HG02763 (cell line): ENCODE measurements around the gene ISY1.
"Not testable (repeated sequence)": the region's sequence is repeated elsewhere in the genome, so short reads cannot be mapped to it uniquely, and the experiment has no call there.

Experiments used
- ATAC-seq: cut with Tn5 transposase; IDR thresholded peaks from one replicate; pipeline ENCODE4 v1.9.1; 2021; ENCODE audit warnings: mild to moderate bottlenecking, moderate library complexity; ENCODE audit not compliant: unreplicated experiment

The ISY1 gene

DNA sequence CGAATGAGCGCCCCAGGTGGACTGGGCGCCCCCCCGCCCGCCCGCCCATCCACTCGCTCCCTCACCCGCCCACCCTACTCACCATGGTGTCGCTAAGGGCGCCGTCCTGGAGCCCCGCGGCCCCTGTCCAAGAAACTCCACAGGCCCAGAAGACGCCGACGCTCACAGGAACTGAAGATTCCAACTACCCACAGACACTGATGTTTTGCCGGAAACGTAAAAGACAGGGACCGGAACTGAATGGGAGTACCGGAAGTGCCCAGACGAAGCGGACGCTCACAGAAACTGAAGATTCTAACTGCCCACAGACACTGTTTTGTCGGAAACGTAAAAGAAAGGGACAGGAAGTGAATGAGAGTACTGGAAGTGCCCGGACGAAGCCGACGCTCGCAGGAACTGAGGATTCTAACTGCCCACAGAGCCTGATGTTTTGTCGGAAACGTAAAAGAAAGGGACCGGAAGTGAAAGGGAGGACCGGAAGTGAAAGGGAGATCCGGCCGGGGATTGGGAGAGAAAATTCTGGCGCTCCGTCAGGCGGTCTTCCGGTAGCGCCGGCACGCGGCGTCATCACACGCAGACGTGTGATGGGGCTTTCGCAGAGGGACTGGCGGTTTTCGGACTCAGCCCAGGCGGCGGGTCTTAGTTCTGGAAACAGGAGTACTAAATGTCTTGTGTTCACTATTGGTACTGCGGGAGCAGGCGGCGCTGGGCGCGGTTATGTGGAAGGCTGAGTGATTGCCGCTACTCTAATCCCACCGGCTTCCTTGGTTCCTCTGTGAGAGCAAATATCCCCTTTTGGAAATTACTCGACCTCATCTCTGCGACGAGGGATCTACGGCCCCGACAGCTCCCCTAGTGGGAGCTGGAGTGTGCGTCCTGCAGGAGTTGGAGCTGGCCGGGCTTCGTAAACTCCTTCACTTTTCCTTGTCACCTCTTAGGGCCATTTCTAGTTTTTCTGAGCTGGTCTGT lies at the start of gene ISY1:
Gene ISY1 (minus strand): TSS at position 173 of the 969 bp plus-strand sequence. CDS start 88 bp downstream, at position 85.
- ATAC-seq = peak; percentile 88

DNA sequence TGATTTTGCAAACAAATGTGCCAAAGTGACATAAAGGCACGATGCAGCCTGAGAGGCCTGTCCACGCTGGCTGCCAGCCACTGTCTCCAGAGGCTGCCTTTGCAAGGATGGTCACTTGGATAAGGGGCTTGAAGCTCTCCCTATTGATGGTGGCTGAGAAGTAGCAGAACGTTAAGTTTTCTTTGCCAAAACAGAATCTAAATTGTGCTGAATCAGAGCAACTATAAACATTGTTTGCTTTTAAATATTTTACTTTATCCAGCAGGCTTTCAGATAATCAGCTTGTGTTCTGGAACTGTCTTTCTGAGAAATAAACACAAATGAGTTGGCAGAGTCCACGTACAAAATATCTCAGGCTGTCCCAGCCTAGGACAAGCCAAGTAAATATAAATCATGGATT lies 46.6 kb upstream of the ISY1 start:
- ATAC-seq = no peak

DNA sequence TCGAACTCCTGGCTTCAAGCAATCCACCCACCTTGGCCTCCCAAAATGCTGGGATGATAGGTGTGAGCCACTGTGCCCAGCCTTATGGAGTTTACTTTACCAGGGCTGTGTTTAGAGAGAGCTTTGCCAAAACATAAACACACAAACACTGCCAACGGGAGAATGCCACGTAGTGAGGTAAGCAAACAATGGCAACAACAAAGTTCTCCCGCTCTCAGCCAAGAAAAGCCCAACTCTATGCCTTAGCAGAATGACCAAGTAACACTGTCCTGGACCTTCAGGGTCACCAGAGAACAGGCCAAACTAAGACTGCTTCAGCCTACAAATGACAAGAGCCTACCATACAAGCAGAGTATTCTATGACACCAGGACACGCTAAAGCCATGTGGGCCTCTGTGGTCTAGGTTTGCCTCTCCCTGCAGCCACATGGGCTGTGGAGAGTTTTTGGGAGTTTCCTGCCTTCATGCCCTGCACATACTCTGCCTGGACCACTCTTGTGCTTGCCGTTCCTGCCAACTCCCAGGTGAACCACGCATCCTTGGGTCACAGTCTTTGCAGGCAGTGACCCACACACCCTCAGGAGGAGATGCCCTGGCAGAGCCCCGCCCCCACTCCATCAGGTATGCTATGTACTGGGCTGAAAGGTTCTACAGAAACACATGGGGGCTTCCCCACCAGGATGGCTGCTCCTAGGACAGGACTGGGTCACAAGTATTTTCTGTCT lies 44.4 kb upstream of the ISY1 start:
- no peak for ATAC-seq

DNA sequence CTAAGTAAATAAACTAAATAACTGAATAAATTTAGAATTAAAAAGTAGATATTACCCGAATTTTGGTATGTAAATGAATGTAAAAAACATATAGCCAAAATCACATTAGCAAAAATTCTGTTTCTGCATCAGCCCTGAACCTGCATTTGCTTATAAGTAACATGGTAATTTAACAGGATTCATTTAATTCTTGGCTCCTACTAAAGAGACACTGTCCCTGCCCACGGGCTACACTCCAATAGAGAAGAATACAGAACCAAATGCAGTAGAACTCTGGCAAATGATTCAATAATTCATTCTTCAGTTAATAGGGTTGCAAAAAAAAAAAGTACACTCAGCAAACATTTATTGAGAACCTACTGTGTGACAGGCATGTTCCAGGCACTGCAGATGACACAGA lies 43.6 kb upstream of the ISY1 start:
- no peak for ATAC-seq

DNA sequence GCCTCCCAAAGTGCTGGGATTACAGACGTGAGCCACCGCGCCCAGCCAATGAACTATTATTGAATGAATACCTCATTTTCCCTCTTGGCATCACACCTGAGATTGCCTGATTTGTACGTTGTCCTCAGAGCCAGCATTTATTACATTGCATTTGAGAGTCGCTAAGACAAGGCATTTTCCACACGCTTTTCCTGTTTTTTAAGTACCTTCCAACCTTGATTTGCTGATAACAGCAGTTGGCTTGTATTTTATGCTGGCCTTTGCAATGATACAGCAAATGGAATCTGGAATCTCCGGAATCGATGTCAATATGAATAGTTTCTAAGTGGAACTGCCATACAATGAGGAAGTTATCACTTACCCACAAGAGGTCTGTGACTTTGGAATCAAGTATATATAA lies 38.5 kb upstream of the ISY1 start:
- no peak for ATAC-seq

DNA sequence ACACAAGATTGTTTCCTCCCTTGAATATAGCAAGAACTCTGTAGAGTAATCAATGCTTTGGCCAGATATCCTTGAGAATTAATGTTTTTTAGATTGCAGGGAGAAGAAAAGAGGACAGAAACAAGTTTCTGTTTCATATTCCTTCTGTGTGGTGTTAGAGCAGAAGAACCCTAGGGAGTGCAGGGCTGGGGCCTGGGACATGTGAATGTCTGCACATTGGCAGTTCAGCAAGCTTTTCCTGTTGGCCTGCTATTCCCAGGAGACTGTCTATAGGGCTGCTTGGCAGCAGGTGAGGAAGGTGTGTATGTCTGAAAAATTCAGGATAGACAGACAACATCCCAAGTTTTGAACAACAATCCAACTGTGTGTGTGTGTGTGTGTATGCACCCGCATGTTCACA lies 36.5 kb upstream of the ISY1 start:
- ATAC-seq = no peak

DNA sequence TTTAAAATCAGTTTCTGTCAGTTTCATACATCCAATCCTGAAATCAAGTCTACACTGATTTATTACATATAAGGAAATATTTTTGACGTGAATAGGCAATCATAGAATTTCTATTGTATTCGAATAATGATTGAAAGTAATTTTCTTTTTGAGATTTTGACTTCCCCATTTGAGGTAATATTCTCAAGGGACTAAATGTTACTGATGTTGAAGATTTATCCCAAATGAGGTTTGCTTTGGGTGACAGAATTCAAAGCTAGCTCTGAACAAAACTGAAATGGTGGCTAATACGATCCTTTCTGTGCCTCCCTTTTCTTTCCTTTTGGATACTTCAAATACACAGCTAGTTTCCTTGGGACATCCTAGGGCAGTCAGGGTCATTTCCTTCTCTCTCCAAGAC lies 35.7 kb upstream of the ISY1 start:
- ATAC-seq = no peak

DNA sequence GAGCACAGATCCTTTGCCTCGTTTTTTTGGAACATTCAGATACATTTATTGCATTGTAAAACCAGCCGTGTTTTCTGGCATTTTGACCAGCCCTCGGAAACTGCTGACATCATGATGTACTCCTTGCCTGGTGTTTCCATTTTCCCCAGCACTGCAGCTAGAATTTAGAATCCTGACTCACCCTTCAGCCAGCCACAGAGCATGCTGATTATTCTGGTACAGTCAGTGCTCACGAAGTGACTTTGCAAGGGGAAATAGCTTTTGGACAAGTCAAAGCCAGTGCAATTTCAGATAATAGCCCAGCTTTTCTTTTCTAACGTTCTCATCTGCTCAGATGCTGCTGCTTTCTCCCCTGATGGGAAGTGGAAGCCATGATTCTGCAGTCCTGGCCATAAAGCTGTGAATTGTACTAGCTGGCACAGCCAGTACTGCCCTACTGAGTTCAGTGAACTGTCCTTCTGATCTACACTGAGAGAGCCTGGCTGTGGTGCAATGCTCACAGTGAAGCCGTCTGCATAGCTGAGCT lies 34.9 kb upstream of the ISY1 start:
- no peak for ATAC-seq

DNA sequence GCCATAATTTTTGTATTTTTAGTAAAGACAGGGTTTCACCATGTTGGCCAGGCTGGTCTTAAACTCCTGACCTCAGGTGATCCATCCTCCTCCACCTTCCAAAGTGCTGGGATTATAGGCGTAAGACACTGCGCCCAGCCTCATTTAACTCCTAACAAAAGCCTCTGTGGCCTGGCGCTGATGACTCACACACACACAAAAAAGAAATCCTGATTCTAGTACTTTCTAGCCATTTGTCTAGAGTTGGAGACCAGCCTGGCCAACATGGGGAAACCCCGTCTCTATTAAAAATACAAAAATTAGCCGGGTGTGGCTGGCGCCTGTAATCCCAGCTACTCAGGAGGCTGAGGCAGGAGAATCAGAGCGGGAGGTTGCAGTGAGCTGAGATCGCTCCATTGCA lies 28.9 kb upstream of the ISY1 start:
- ATAC-seq = not testable (repeated sequence)

DNA sequence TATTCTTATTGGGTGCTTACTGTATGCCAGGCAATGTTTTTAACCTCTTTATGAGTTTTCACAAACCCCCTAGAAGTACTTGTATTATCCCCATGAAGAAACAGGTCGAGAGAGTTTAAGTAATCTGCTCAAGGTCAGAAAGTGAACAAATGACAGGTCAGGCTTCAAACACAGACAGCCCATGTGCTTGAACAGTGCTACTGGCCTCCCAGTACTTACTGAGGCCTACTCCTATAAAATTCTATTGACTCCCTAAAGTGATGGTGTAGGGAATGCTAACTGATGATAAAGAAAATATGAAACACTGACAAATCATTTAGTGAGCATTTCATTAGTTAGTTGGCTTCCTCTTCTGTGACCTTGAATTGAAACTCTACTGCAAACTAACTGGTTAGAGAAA lies 27.0 kb upstream of the ISY1 start:
- no peak for ATAC-seq

DNA sequence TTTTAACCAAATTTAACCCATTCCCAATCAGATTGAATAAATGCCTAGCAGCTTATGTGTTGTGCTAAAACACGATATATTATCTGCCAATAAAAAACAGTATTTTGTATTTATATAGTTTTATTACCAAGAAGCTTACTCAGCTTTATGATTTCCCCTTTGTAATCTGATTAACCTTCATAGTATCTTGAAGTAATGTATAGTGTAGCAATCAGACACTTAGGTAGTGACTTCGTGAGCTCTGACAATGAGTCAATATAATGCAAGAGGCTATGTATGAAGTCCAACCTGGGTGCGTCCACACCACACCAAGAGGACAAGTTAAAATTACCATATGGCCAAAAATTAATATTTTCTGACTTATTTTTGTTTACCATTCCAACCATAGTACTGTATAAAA lies 24.9 kb upstream of the ISY1 start:
- no peak for ATAC-seq

DNA sequence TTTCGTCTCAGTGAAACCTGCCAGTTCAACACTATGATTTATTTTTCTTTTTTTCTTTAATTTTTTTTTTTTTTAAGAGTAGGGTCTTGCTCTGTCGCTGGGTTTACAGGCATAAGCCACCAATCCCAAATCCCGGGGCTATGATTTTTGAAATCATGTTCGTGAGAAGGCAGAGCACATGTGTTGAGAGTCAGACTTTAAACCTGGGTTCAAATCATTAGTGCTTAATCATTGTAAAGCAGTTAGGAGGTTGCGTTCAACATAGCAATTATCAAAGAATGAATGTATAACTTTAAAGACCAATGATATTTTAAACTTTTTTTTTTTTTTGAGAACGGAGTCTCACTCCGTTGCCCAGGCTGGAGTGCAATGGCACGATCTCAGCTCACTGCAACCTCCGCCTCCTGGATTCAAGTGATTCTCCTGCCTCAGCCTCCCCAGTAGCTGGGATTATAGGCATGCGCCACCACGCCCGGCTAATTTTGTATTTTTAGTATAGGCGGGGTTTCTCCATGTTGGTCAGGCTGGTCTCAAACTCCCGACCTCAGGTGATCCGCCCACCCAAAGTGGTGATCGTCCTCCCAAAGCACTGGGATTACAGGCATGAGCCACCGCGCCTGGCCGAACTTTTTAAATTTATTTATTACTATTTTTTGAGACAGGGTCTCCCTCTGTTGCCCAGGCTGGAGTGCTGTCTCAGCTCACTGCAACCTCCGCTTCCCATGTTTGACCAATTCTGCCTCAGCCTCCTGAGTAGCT lies 24.1 kb upstream of the ISY1 start:
- not testable (repeated sequence) for ATAC-seq

DNA sequence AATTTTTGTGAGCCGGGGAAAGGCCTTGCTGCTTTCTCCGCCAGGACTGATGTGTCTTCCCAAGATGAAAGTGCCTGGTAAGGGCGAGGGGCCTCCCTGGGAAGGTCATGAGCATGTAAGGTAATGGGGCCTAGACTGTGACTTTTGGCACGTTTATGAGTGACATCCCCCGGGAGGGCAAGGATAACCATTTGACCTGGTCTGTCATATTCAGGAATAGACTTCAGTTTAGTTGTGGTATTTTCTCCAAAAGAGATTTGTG lies 23.5 kb upstream of the ISY1 start:
- ATAC-seq = no peak

DNA sequence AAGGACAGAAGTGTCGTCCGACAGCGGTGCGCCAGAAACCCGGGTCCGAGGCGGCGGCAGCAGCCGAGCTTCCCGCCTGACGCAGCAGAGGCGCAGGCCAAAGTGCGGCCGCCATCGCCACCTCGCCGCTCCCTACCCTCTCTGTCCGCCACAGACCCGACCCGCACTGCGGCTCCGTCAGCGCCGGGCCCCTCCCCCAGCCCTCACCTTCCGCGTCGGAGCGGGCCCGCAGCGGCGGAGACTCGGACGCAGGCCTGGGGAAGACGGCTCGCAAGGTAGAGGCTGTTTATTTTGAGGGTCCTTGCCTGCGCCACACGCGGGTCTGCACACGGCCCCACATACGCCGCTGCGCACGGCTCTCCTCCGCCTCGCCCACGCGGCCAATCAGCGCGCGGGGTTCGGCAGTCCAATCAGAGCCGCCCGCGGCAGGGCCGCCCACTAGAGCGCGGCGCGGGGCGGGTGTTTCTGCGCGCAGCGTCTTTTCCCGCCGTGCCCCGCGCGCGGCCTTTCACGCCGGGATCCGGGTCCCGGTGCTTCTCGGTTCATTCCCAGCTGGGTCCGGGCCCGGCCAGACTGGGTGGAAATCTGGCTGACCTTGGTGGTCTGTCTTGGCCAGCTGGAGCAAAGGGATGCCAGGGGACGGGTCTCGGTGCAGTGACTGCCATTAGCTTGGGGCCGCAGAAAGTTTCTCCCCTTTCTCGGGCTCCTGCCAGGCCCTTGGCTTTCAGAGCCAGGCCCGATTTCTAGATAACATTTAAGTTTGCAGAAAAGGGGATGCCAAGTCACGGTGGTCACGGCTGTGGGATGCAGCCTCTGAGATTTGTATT lies 22.9 kb upstream of the ISY1 start, which contains the start of gene CNBP:
Gene CNBP (minus strand): TSS at position 328 of the 827 bp plus-strand sequence. CDS start 12,139 bp downstream, outside the sequence.
- peak; percentile 93 for ATAC-seq

DNA sequence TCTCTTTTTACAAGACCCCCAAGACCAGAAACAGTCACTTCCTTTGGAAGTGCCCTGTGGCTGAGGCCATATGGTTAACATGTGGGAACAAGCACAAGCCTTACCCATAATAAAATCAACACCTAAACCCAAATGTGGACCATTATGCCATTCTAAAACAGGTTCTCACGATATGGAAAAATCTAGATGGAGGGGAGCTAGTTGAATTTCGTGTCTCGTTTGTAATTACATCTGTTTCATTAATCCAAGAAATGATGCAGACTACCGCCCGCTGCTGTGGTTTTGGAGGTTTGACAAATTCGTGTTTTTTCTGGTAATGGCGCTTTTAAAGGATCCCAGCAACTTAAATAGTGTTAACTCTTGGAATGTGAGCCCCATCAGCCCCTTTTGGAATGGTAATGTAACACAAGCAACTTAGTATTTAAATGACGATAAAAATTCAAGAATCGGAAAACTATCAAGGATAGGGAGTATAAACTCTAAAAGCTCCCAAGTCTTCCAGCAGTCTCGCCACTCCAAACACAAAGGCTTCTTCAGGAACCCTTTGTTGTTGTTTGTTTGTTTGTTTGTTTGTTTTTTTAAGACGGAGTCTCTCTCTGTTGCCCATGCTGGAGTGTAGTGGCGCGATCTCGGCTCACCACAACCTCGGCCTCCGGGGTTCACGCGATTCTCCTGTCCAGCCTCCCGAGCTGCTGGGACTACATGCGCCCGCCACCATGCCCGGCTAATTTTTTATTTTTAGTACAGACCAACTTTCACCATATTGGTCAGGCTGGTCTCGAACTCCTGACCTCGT lies 21.7 kb upstream of the ISY1 start:
- ATAC-seq = no peak

DNA sequence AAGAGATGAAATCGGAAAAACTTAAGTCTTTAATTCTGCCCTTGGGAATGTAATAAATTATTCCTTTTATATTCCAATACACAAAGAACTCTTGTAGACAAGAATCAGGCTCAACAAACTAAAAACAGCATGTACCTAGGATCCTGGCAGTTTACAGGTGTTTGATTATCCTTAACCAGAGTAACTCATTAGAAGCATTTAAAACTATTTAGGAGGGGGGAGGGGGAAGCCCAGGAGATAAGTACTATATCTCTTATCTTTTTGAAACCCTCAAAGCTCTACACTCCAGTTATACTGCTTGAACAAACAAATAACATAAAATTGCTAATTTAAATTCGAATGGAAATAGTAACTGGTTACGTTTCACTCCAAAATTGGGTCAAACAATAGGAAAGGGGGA lies 21.0 kb upstream of the ISY1 start:
- no peak for ATAC-seq

DNA sequence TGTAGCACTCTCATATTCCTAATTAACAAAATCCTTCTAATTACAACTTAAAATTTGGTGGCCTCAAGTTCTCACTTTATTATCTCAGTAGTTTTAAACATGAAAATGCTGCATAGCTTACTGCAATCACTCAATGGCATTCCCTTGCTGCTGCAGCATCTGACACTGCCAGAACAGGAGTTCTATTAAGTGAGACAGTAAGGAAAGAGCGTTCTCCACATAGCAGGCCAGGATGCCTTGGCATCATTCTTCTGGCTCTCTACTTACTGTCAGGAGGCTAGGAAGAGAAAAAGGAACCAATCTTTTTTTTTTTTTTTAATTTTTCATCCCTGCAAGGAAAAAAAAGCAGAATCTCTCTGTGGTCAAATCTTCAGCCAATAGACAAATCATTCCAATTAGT lies 19.6 kb upstream of the ISY1 start:
- no peak for ATAC-seq

DNA sequence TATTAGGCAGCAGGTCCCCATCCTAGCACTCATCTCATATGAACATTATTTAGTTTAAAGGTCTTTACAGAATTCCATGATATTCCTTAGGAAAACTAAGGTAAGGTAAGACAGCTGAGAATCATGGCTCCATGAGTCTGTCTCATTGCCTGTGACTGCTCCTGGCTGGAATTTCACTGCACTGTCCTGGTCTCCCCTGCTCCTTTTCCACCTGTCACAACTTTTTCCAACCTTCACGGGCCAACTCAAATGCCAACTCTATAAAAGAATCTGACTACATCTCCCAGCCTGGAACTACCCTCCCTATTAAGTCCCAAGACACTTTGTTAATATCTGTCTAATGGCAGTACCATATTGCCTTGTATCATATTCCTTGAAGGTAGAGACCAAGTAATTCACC lies 15.2 kb upstream of the ISY1 start:
- no peak for ATAC-seq

DNA sequence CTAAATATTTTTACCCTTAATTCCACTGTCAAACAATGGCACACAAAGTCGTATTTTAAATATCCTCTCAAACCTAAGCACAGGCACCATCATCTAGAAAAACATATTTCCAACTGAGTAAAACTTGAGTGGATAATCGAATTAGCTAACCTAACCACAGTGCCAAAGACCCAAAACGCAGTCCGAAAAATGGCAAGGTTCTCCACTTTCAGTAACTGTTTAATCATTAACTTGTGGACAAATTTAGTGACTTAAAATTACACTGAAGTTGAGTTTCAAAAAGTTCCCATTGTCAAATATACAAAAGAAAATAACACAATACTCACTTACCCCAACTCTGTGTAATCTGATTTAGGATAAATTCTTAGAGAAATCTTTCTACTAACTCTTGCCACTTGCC lies 12.9 kb upstream of the ISY1 start:
- ATAC-seq = no peak

DNA sequence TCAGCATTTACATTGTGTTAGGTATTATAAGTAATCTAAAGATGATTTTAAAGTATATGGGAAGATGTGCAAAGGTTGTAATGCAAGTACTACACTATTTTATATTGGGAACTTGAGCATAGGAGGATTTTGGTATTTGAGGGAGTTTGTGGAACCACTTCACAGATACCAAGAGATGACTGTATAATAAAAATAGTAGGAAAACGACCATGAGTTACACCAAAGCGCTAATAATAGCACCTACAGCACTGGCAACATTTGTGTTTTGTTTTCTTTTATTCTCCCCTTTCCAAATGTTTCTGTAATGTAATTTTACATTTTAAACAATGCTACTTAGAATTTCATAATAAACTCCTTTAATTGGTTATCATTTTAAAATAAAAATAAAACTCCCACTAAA lies 12.3 kb upstream of the ISY1 start:
- ATAC-seq = no peak
